IPS-20b (cell line): ENCODE results near the gene UBTF.

Experiments used
- H3K27ac ChIP-seq: one replicate; pipeline ENCODE4 v1.5.1; 2013; ENCODE audit warnings: low read length
- H3K27me3 ChIP-seq: 2 replicates; pipeline ENCODE4 v1.6.1; 2013; ENCODE audit warnings: mild to moderate bottlenecking, low read length, inconsistent platforms; ENCODE audit not compliant: insufficient read depth
- H3K36me3 ChIP-seq: 2 replicates; pipeline ENCODE4 v1.6.1; 2013; ENCODE audit warnings: low read depth, mild to moderate bottlenecking, inconsistent platforms, low read length, moderate library complexity; ENCODE audit not compliant: insufficient read depth
- H3K4me1 ChIP-seq: 2 replicates; pipeline ENCODE4 v1.6.1; 2013; ENCODE audit warnings: mild to moderate bottlenecking, control low read depth, inconsistent platforms, low read length, moderate library complexity; ENCODE audit not compliant: insufficient read depth
- H3K4me3 ChIP-seq: 2 replicates; pipeline ENCODE4 v1.5.1; 2013; ENCODE audit warnings: mild to moderate bottlenecking, low read length, inconsistent platforms
- H3K9ac ChIP-seq: 2 replicates; pipeline ENCODE4 v1.6.1; 2013; ENCODE audit warnings: low read depth, mild to moderate bottlenecking, inconsistent platforms, low read length, moderate library complexity
- H3K9me3 ChIP-seq: 2 replicates; pipeline ENCODE4 v1.6.1; 2013; ENCODE audit warnings: mild to moderate bottlenecking, low read depth, low read length, inconsistent platforms; ENCODE audit not compliant: insufficient read depth

Gene UBTF

GRCh38 chr17:44209786-44210341 is 9.6 kb downstream of the UBTF start:
- peaks cover 79% of the 10 kb centered on the region for H3K36me3 ChIP-seq
- no peak overlapping the region for H3K9ac ChIP-seq
- H3K4me3 ChIP-seq, result no peak overlapping the region
- no peaks in the 10 kb centered on the region for H3K9me3 ChIP-seq
- H3K27ac ChIP-seq, result no peak overlapping the region
- no peaks in the 10 kb centered on the region for H3K27me3 ChIP-seq
- peaks cover 3% of the 10 kb centered on the region; the same call in 1 of the 2 replicates for H3K4me1 ChIP-seq

GRCh38 chr17:44207743-44208142 is 11.7 kb downstream of the UBTF start:
- H3K9me3 ChIP-seq, result no peaks in the 10 kb centered on the region
- H3K9ac ChIP-seq, result no peak overlapping the region
- H3K4me1 ChIP-seq, result peaks cover 3% of the 10 kb centered on the region; the same call in 1 of the 2 replicates
- H3K27me3 ChIP-seq, result no peaks in the 10 kb centered on the region
- no peak overlapping the region for H3K27ac ChIP-seq
- H3K4me3 ChIP-seq, result no peak overlapping the region
- H3K36me3 ChIP-seq, result peaks cover 57% of the 10 kb centered on the region

DNA sequence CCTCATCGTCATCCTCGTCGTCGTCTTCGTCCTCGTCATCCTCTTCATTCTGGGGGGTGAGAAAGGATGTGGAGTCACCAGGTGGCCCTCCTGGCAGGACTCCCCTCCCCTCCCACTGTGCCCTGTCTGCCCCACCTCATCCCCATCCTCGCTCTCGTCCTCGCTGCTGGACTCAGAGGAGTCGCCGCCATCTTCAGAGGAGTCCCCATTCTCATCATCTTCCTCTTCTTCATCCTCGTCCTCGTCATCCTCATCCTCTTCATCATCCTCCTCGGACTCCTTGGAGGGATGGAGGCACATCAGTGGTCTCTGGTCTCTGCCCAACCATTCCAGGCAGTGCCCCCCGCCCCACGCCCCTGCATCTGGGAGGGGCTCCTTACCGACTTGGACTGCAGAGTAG is 12.2 kb downstream of the UBTF start:
- Histone ChIP-seq H3K9me3 (no peaks in the 10 kb centered on the region), H3K4me3 (no peak overlapping the region), H3K36me3 (peaks cover 57% of the 10 kb centered on the region), H3K27me3 (no peaks in the 10 kb centered on the region), H3K4me1 (peaks cover 3% of the 10 kb centered on the region; the same call in 1 of the 2 replicates), H3K27ac (no peak overlapping the region), H3K9ac (no peak overlapping the region)

DNA sequence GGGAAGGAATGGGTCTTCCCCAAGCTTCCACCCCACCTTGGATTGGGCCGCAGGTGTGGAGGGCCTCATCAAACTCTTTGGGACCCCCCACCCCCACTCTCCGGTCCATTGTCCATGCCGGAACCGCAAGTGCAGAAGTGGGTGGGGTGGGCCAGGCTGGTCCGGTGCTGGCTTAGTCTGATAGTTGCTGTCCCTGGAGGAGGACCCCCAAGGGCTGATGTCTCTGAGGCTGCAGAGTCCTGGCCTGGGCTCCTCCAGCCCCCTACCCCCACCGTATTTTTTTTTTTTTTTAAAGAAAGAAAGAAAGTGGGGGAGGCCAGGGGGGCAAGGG is 12.7 kb downstream of the UBTF start:
- Histone ChIP-seq H3K27me3 (no peaks in the 10 kb centered on the region), H3K9me3 (no peaks in the 10 kb centered on the region), H3K27ac (no peak overlapping the region)

GRCh38 chr17:44205962-44206824 is 13.3 kb downstream of the UBTF start:
- Histone ChIP-seq H3K4me1 (peaks cover 3% of the 10 kb centered on the region; the same call in 1 of the 2 replicates), H3K9ac (no peak overlapping the region), H3K36me3 (peaks cover 46% of the 10 kb centered on the region), H3K9me3 (no peaks in the 10 kb centered on the region), H3K27ac (no peak overlapping the region), H3K27me3 (no peaks in the 10 kb centered on the region), H3K4me3 (no peak overlapping the region)

More for the DNA sequence above, 12.7 kb downstream of the UBTF start:
- peaks cover 52% of the 10 kb centered on the region for H3K36me3 ChIP-seq
- no peak overlapping the region for H3K4me3 ChIP-seq
- H3K9ac ChIP-seq, result no peak overlapping the region
- H3K4me1 ChIP-seq, result peaks cover 3% of the 10 kb centered on the region; the same call in 1 of the 2 replicates

- Histone ChIP-seq H3K27ac (no peak overlapping the region), H3K4me1 (peaks cover 4% of the 10 kb centered on the region; the same call in 1 of the 2 replicates), H3K9ac (no peak overlapping the region), H3K27me3 (no peaks in the 10 kb centered on the region), H3K4me3 (no peak overlapping the region), H3K9me3 (no peaks in the 10 kb centered on the region), H3K36me3 (peaks cover 35% of the 10 kb centered on the region)
These were observed 15.0 kb downstream of the UBTF start for GRCh38 chr17:44204441-44204882.

DNA sequence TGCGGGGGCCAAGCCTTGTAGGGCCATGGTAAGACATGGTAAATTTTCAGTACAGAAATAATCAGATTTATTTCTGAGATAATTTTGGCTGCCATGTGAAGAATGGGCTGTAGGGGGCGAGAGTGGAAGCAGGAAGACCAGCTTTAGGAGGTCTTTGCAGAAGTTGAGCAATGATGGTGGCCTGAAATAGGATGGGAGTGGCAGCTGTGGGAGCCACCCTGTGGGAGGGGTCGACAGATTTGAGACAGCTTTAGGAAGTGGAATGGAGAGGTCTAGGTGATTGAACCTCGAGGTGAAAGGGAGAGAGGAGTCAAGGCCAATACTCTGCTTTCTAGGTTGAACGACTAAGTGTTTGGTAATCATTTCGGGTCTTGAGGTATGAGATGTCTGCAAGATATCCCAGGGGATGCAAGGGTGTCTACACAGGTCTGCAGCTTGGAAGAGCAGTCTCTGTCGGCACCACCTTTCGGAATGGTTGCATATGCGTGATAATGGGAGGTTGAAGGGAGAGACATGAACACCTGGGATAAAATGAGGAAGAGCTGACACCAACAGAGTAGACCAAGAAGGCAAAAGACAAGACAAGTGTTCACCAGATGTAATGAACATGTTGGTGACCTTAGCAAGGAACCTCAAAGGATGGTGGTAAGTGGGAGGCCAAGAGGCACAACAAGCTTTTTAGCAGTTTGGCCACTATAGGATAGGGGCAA is 15.6 kb downstream of the UBTF start:
- H3K9ac ChIP-seq, result no peak overlapping the region
- no peak overlapping the region for H3K4me3 ChIP-seq
- no peaks in the 10 kb centered on the region for H3K27me3 ChIP-seq
- H3K36me3 ChIP-seq, result peaks cover 29% of the 10 kb centered on the region
- no peaks in the 10 kb centered on the region for H3K9me3 ChIP-seq
- no peak overlapping the region for H3K27ac ChIP-seq
- H3K4me1 ChIP-seq, result peaks cover 4% of the 10 kb centered on the region; the same call in 1 of the 2 replicates

DNA sequence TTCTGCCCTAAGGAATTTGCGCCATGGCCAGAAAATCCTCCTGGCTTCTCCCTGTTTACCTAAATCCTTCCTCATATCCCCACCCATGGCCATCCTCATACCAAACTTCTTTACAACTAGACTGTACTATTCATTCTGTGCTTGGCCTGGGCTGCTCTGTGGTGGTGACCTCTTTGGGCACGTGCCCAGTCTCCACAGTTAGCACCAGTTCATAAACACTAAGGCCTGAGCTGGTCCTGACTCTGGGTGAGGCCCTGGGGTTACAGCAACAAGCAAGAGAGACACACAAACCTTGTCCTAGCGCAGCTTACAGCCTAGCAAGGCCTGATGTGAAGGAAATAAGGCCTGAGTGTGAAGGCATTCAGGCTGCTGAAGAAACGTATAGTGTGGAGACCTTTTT is 16.7 kb downstream of the UBTF start:
- H3K27ac ChIP-seq, result no peak overlapping the region

DNA sequence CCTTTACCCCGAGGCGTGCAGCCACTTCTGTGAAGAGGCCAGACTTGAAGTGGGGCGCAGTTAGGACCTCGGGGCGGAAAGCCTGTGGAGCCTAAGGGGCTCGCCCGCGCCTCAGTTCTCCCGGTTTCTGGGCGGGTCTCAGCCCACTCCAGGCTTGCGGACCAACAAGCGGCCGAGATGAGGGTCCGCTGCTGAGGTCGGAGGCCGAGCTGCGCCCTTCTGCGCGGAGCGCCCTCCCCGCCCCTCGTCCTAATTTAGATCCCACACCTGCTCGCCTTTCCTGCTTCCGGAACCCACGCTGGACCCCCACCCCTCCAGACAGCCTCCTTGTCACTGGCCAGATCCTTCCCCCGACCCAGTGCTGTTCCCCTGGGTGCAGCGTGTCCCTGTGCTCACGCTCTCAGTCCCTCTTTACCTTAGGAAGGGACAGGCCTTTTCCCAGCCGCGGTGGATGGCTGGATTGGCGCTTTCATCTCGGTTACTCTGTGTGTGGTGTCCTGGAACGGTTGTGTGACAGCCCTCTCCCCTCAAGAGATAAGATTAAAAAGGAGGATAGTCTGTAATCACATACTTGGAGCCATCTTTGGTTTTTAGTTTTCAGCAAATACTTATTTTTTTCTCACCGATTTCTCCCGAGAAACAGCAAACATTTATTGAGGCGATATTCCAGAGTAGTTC is 18.9 kb downstream of the UBTF start:
- Histone ChIP-seq H3K27ac (peak overlapping the region; percentile 72), H3K36me3 (peaks cover 20% of the 10 kb centered on the region), H3K4me3 (peak overlapping the region; percentile 88), H3K9me3 (no peaks in the 10 kb centered on the region), H3K9ac (peak overlapping the region; percentile 92), H3K4me1 (peaks cover 13% of the 10 kb centered on the region), H3K27me3 (no peaks in the 10 kb centered on the region)

More for the DNA sequence above, 16.7 kb downstream of the UBTF start:
- Histone ChIP-seq H3K27me3 (no peaks in the 10 kb centered on the region), H3K36me3 (peaks cover 19% of the 10 kb centered on the region), H3K4me3 (no peak overlapping the region), H3K9me3 (no peaks in the 10 kb centered on the region), H3K4me1 (peaks cover 10% of the 10 kb centered on the region), H3K9ac (no peak overlapping the region)

- H3K4me1 ChIP-seq, result peaks cover 13% of the 10 kb centered on the region
- peaks cover 28% of the 10 kb centered on the region for H3K36me3 ChIP-seq
- H3K9ac ChIP-seq, result peak within 1 kb of the TSS; percentile 92
- peak within 1 kb of the TSS; percentile 72 for H3K27ac ChIP-seq
- H3K9me3 ChIP-seq, result no peaks in the 10 kb centered on the region
- H3K4me3 ChIP-seq, result peak within 1 kb of the TSS; percentile 90
- no peaks in the 10 kb centered on the region for H3K27me3 ChIP-seq
These were observed 19.7 kb downstream of the UBTF start, which contains the start of gene ATXN7L3 for GRCh38 chr17:44199553-44200477. TSS of gene ATXN7L3 (minus strand) at chr17:44199884. CDS start at chr17:44198070, 1,814 bp downstream.
